DOHH2 (cell line): ENCODE data around the gene E2F6.

ENCODE experiments used
- H3F3A ChIP-seq: fragments of 200-600 bp; sonication (generic), shearing (Covaris generic); 2 replicates; pipeline ENCODE4 v1.6.0; 2016; ENCODE audit warnings: antibody characterized with exemption, mild to moderate bottlenecking; ENCODE audit not compliant: control insufficient read depth, insufficient read depth
- H3K27ac ChIP-seq: fragments of 200-600 bp; sonication (generic); 2 replicates; pipeline ENCODE4 v1.5.1; 2014; ENCODE audit warnings: low read depth, mild to moderate bottlenecking, low read length, moderate library complexity
- H3K27me3 ChIP-seq: fragments of 200-600 bp; sonication (generic); 2 replicates; pipeline ENCODE4 v1.6.1; 2014; ENCODE audit warnings: mild to moderate bottlenecking, low read length, mixed read lengths; ENCODE audit not compliant: control insufficient read depth
- H3K36me3 ChIP-seq: fragments of 200-600 bp; sonication (generic); 2 replicates; pipeline ENCODE4 v1.6.1; 2014; ENCODE audit warnings: mild to moderate bottlenecking, low read length, moderate library complexity, mixed read lengths; ENCODE audit not compliant: control insufficient read depth
- H3K4me1 ChIP-seq: fragments of 200-600 bp; sonication (generic); 2 replicates; pipeline ENCODE4 v1.6.1; 2014; ENCODE audit warnings: mild to moderate bottlenecking, low read length, mixed read lengths; ENCODE audit not compliant: control insufficient read depth
- H3K4me2 ChIP-seq: fragments of 200-600 bp; sonication (generic); 2 replicates; pipeline ENCODE4 v1.6.0; 2014; ENCODE audit warnings: mild to moderate bottlenecking, low read length, moderate library complexity
- H3K4me3 ChIP-seq: fragments of 200-600 bp; sonication (generic); 2 replicates; pipeline ENCODE4 v1.5.1; 2014; ENCODE audit warnings: mild to moderate bottlenecking, low read length, mixed read lengths
- H3K79me2 ChIP-seq: fragments of 200-600 bp; sonication (generic); 2 replicates; pipeline ENCODE4 v1.6.1; 2014; ENCODE audit warnings: mild to moderate bottlenecking, low read length, mixed read lengths; ENCODE audit not compliant: control insufficient read depth
- H3K9me2 ChIP-seq: fragments of 200-600 bp; sonication (generic); replicated peaks from 2 replicates; pipeline ENCODE4 v1.6.1; 2014; ENCODE audit warnings: mild to moderate bottlenecking, low read length, mixed read lengths; ENCODE audit not compliant: control insufficient read depth
- H3K9me3 ChIP-seq: fragments of 200-600 bp; sonication (generic); 2 replicates; pipeline ENCODE4 v1.6.1; 2014; ENCODE audit warnings: antibody characterized with exemption, low read length, mixed read lengths; ENCODE audit not compliant: control insufficient read depth, insufficient read depth
- H4K20me1 ChIP-seq: fragments of 200-600 bp; sonication (generic); 2 replicates; pipeline ENCODE4 v1.6.0; 2014; ENCODE audit warnings: low read depth, mild to moderate bottlenecking, antibody characterized with exemption, low read length, moderate library complexity; ENCODE audit not compliant: control insufficient read depth, insufficient read depth
- CTCF ChIP-seq: fragments of 200-600 bp; sonication (generic); IDR thresholded peaks from one replicate; pipeline ENCODE4 v1.5.1; 2014; ENCODE audit warnings: antibody characterized with exemption, mild to moderate bottlenecking, low read depth, low read length; ENCODE audit not compliant: poor library complexity, severe bottlenecking
- EZH2phosphoT487 ChIP-seq: fragments of 200-600 bp; sonication (generic); IDR thresholded peaks from 2 replicates; pipeline ENCODE4 v1.6.1; 2017; ENCODE audit warnings: borderline replicate concordance, mild to moderate bottlenecking, antibody characterized with exemption, low read length, moderate library complexity, mixed read lengths

The E2F6 gene

DNA sequence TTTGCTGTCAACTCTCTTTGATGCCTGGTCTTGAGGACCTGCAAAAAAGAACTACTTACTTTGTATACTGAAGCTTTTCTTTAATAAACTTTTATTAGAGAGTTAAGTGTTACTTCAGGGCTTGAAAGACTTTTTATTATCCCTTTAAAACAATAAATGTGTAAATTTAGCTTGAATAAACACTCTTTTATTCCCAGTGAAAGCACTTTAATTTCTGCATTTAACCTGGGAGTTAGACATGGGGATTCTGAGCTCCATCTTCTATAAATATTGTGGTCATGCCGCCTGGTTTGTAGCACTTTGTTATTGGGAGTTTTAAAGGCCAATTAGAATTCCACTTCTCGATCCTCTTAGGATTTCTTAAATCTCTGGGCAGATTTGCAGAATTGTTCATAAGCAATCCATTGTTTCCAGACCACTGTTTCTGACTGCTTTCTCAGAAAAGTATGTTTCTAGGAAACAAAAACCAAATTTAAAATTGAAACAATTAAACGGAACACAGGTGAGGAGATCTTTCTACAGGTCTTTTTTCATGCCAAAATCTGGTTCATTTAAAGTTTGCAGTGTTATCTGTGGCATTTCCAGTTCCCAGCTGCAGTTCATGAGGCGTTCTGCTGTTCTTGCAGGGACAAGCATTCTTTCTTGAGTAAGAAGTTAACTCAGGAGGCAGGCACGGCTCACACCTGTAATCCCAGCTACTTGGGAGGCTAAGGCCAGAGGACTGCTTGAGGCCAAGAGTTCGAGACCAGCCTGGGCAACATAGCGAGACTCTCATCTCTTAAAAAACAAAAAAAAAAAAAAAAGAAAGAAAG, 18.1 kb upstream of the E2F6 start:
- Histone ChIP-seq H3K79me2 (no peaks in the 10 kb centered on the region), H3K27ac (no peak overlapping the region), H3K9me2 (no peaks in the 10 kb centered on the region), H3K36me3 (no peaks in the 10 kb centered on the region), H3K27me3 (peaks cover 15% of the 10 kb centered on the region; the same call in 1 of the 2 replicates), H3F3A (peaks cover 2% of the 10 kb centered on the region; the same call in 1 of the 2 replicates), H3K4me2 (no peak overlapping the region), H3K4me1 (peaks cover 5% of the 10 kb centered on the region), H4K20me1 (no peaks in the 10 kb centered on the region), H3K4me3 (no peak overlapping the region), H3K9me3 (no peaks in the 10 kb centered on the region)
- no peak for TF ChIP-seq CTCF
- no peak for TF ChIP-seq EZH2phosphoT487

DNA sequence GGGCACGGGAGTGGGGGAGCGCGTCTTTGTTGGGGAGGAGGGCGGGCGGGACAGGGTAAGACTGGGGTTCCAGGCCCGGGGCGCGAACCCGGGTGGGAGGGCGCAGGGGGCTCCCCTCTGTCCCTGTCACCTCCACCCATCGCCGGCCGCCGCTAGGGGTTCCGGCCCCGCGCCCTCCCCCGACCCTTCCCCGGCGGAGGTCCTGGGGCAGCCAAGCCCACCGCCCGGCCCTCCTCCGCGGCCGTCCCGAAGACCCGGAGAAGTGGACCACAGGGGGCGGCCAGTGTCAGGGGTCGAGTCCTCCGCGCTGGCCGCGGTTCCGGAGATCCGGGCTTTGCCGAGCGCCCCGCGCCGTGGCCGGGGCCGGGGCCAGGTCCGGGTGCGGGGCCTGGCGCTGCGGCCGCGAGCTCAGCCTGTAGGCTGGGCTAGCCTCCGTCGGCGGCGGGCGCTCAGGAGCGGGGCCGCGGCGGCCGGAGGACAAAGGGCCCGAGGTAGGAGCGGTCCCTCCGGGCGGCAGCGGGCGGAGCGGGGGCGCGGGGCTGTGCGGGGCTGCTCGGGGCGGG, 16.6 kb upstream of the E2F6 start:
- no peak overlapping the region for H3K4me2 ChIP-seq
- TF ChIP-seq CTCF = no peak
- no peak for TF ChIP-seq EZH2phosphoT487
- no peaks in the 10 kb centered on the region for H4K20me1 ChIP-seq
- no peaks in the 10 kb centered on the region for H3K36me3 ChIP-seq
- H3K4me3 ChIP-seq = no peak overlapping the region
- peaks cover 15% of the 10 kb centered on the region; the same call in 1 of the 2 replicates for H3K27me3 ChIP-seq
- no peaks in the 10 kb centered on the region for H3K9me3 ChIP-seq
- peaks cover 17% of the 10 kb centered on the region for H3K4me1 ChIP-seq
- no peaks in the 10 kb centered on the region for H3K9me2 ChIP-seq
- peaks cover 2% of the 10 kb centered on the region; the same call in 1 of the 2 replicates for H3F3A ChIP-seq
- H3K79me2 ChIP-seq = no peaks in the 10 kb centered on the region
- H3K27ac ChIP-seq = no peak overlapping the region

DNA sequence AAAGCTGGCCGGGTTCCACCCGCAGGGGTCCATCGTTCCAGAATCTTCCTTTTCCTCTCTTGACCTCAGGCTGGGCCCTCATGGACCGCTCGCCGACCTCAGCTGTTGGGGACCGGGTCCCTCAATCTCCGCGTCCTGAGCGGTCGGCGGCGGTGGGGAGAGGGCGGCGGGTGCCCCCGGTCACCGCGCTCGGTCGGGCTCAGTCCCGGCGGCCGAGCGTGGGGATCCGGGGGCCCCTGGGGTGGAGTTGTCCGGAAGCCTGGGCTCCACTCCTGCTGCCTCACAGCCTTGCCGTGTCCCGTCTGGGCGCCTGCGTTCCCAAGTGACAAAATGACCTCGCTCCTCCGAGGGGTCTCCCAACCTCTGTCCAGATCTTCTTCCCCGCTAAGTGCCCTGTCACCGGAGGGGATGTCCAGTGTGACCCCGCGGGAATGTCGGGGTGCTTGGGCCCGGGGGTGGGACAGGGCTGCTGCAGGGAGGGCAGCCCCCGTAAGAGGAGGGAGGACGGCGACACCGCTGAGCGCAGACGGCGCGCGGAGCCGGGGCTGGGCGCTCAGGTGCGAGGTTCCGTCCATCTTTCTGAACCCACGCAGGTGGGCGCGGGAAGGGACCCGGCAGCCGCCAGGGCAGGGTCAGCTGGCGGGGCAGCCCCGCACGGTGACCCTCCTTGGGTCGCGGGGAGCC, 16.0 kb upstream of the E2F6 start:
- Histone ChIP-seq H3K9me3 (no peaks in the 10 kb centered on the region), H3K79me2 (no peaks in the 10 kb centered on the region), H3K4me2 (no peak overlapping the region), H3K9me2 (no peaks in the 10 kb centered on the region), H3F3A (peaks cover 2% of the 10 kb centered on the region; the same call in 1 of the 2 replicates), H3K4me1 (peaks cover 17% of the 10 kb centered on the region), H3K4me3 (no peak overlapping the region), H3K27me3 (peaks cover 15% of the 10 kb centered on the region; the same call in 1 of the 2 replicates), H3K27ac (no peak overlapping the region), H3K36me3 (no peaks in the 10 kb centered on the region), H4K20me1 (no peaks in the 10 kb centered on the region)
- TF ChIP-seq CTCF = no peak
- no peak for TF ChIP-seq EZH2phosphoT487
